Suppressor macrophage treated with lipopolysaccharide for 4 hours (primary cell): ENCODE results near the gene ZNF598.
A peak's percentile ranks its signal among the peaks of the same experiment; 100 is the strongest.
"Not testable (repeated sequence)": the region's sequence is repeated elsewhere in the genome, so short reads cannot be mapped to it uniquely, and the experiment has no call there.

Experiments used
- DNase-seq: peaks from one replicate; pipeline ENCODE4 v3.0.0-alpha.2; 2020

Gene ZNF598

DNA sequence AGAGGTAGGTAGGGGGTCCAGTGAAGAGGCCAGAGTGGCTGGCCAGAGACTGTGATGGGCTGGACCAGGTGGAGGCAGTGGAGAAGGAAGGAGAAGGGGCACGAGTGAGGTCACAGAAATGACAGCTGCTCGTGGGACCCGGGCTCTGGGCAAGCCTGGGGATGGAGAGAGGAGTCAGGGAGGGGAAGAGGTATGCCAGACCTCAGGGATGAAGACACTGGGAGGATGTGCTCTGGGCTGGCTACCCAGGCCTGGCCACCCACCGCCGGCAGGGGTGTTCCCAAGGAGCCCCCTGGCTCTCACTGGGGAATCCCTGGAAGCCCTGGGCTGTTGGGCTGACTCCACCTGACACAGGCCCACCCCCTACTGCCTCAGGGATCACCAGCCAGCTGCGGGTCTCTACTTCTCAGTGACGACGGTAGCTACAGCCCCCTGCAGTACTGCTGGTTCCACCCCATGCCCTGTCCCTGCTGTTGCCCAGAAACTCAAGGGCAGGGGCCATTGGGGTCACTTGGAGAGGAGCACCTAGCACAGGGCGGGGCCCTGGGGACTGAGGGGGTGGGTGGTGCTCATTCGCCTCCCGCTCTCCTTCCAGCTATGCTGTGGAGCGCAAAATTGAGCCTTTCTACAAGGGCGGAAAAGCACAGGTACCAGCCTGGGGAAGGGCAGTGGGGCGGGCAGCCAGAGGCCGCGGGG lies 36.0 kb downstream of the ZNF598 start:
- DNase-seq, result no peak

DNA sequence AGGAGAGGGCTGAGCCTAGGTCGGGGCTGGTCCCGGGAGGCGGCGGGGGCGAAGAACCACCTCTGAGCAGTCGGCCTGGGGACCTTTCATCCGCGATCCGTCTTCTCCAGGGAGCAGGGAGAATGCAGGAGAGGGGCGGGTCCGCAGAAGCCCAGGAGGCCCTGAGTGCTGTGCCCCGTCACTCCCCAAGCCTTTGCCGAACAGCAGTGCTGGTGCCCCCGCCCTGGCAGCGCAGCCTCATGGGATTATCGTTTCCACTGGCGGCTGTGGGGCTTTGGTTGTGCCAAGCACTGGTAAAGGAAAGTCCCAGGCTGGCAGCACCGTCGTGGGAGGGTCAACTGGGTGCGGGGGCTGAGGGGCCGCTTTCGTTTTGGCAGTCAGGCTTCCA lies 37.1 kb downstream of the ZNF598 start:
- DNase-seq, result peak; percentile 27

DNA sequence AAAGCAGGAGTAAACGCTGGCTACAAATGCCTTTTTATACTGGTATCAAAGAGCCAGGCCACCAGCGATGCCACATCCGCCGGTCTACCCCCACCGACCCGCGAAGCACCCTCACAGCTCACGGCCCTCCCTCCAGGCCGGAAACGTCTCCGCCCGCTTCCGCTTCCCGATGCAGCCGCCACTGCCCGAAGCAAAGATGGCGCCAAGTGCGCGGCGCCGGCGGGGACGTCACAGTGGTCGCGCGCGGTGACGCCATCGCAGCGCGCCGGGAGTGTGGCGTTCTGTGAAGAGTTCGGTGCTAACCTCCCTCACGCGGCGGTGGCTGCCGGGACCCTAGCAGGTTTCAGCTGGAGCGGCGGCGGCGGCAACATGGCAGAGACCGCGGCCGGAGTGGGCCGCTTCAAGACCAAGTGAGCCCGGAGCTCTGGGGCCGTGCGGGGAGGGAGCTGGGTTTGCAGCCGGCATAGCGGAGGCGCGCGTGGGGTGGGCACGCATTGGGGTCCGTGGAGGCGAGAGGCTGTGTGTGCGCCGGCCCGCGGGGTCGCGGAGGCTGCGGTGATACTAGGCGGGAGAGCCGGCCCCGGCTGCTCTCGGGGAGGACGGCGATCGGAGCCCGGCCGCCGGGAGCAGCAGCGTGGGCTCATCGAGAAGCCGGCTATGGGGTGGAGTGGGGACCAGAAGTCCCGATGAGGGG lies 37.7 kb downstream of the ZNF598 start, which contains the start of gene TBL3:
TBL3 (plus strand) TSS at position 258 of the 694 bp plus-strand sequence; CDS start at position 370, 112 bp downstream.
- DNase-seq, result peak; percentile 97

DNA sequence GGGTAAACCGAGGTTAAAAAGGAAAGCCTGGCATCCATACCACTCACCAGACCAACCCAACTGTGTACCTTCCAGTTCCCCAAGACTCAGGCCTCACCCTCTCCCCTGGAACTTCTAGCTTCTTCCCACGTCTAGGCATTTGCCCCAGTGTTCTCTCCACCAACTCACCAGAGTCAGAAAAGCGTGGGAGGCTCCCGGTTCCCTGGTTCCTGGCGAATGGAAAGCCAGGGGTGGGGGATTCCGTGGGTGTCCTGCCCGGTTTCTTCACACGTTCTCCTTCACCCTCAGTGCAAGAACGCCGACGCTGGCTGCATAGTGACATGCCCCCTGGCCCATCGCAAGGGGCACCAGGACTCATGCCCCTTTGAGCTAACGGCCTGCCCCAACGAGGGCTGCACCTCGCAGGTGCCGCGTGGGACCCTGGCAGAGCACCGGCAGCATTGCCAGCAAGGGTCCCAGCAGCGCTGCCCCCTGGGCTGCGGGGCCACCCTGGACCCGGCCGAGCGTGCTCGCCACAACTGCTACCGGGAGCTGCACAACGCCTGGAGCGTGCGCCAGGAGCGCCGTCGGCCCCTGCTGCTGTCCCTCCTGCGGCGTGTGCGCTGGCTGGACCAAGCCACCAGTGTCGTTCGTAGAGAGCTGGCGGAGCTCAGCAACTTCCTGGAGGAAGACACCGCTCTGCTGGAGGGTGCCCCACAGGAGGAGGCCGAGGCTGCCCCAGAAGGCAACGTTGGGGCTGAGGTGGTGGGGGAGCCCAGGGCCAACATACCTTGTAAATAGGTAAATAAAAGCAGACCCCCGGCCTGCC lies 41.3 kb downstream of the ZNF598 start:
- no peak for DNase-seq

DNA sequence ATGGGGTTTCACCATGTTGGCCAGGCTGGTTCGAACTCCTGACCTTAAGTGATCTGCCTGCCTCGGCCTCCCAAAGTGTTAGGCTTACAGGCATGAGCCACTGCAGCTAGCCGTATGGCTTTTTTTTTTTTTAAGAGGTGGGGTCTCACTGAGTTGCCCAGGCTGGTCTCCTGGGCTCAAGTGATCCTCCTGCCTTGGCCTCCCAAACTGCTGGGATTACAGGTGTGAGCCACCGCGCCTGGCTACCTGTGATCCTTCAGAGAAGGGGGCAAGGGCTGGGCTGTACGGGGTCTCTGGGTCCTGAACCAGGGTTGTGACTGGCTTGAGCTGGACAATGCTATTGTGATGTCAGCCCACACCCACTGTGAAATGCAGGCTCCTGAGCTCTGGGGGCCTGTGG lies 43.2 kb downstream of the ZNF598 start, which contains the start of gene RNF151:
RNF151 (plus strand) TSS at position 397 of the 400 bp plus-strand sequence. CDS start 26 bp downstream, outside the sequence.
- DNase-seq, result no peak

DNA sequence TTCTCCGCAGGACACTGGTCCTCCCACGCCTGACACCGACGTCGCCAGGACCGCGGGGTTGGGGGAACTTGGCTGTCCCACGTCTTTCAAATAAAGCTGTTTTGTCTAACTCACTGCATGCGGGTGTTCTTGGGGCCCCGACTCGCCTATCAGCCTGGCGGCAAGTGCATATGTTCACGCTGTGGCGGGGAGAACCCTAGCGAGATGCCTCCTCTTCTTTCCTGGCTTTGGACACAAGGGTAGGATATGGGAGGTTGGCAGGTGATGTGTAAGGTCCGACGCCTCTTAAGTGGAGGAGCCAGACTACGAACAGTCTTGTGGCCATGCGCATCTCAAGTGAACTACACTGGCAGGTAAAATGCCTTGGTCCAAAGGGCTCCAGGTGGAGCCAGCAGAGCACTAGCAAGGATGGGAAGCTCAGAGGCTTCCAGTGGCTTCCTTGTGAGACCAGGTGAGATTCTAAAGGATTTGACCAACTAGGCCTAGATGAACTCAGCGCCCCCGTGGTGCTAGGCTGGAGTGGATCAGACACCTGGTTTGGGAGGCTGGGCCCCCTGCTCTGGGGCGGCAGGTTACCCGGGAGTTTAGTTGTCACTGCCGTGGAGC lies 44.1 kb downstream of the ZNF598 start:
- no peak for DNase-seq

DNA sequence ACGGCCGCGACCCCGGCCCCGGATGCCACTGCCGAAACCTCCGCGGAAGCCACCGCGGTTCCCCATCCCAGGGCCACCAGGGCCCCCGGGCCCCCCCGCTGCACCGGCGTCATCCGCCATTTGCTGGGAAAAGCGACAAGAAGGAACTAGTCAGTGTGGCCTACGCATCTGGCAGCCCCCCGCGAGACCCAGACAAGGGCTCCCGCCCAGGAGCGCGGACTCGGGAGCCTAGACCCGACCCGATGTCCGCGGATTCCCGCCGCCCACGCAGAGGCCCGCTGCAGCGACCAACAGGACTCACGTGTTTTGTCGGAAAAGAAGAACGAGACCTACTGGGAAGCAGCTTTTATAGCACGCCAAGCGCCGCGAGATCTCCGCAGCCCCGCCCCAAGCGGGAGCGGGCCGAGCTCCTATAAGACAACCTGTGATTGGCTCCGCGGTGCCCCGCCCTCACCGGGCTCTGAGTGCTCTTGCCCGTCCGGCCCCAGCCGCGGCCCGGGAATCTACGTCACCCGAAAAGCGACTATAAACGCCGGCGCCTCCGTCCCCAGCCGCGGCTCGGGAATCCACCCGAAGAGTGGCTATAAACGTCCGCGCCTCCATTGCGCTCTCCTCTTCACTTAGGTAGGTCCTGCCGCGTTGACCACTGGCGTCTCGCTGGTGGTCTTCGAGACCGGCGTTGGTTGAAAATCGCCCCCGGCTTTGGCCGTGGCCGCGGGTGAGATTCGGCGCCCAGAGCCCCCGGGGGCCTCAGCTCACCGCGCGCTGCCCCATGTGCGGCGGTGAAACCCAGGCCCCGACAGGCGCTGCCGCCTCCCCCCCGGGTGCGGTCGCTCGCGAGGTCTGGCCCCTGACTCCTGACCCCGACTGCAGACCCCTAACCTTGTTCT lies 44.9 kb downstream of the ZNF598 start, which contains the start of gene RPS2:
RPS2 (minus strand) TSS at position 321 of the 890 bp plus-strand sequence; CDS start at position 120, 201 bp downstream.
- DNase-seq, result peak; percentile 100

DNA sequence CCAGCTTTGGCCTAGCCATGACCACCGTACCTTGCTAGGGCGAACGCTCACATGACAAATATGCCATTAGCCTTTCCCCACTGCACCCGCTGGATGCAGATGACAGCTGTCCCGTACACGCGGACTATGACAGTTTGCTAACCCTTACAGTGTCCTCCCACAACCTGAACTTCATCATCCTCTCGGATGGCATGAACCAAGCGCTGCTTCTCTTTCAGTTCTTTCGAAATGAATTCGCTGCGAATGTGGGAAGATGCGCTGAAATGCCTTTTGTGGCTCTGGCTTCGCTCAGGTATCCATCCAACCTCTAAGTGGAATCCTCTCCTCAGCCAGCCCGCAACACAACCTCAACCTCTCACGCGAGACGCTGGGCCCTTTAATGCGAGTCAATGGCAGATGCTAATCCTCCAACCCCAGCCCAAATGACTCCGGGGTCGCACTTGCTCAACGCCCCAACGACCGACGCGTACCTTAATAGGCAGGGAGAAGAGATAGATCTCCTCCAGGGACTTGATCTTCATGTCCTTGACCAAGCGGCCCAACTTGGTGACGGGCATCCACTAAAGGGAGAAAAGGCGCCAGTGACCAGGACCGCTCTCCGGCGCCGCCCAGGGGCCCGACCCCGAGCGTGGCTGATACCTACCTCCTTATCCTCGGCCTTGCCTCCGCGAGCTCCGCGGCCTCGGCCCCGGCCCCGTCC lies 45.7 kb downstream of the ZNF598 start:
- DNase-seq, result peak; percentile 55

DNA sequence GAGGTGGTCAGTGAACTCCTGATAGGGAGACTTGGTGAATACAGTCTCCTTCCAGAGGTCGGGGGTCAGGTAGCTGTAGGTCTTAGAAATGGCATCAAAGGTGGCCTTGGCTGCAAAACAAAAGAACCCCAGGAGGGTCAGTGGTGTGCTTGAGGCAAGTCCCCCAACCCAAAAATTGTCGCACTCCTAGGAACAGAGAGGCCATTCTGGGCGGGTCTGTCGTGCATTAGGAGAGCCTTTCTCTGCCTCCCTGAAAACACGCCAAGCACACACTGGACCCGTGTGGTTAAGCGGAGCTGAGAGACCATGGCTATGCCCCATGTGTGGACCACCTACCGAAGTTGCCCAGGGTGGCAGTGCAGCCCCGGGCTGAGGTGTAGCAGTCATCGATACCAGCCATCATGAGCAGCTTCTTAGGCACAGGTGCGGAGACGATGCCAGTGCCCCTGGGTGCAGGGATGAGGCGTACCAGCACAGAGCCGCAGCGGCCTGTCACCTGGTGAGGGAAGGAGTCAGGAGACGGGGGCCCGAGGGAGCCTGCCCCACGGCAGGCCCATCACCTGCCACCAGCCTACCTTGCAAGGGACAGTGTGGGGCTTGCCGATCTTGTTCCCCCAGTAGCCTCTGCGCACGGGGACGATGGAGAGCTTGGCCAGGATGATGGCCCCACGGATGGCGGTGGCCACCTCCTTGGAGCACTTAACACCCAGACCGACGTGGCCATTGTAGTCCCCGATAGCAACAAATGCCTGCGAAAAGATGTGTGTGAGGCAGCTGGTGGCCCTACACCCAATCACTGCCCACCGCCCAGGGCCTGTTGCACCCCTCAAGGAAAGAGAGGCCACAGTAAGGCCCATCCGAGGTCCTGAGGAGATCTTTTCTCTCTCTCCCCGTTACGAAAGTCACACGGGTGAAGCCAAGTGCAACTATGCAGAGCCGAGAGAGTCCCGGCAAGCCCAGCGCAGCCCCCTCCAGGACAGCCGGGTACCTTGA lies 47.2 kb downstream of the ZNF598 start:
- DNase-seq, result not testable (repeated sequence)

DNA sequence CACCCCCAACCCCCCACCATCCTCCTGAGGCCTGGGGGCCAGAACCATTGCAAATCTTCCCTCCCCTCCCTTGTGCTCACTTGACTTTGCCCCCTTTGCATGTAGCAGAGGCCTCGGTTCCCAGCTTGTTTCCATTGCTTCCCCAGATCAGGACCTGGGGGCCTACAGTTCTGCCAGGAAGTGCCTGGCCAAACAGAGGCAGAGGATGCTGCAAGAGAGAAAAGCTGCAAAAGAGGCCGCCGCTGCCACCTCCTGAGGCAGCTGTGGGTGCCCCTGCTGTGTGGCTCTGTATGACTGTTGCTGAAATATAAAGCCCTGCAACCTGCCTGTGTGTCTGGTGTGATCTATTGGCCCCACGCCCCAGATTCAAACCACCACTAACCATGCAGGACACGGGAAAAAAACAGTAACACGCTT lies 48.0 kb downstream of the ZNF598 start:
- no peak for DNase-seq

DNA sequence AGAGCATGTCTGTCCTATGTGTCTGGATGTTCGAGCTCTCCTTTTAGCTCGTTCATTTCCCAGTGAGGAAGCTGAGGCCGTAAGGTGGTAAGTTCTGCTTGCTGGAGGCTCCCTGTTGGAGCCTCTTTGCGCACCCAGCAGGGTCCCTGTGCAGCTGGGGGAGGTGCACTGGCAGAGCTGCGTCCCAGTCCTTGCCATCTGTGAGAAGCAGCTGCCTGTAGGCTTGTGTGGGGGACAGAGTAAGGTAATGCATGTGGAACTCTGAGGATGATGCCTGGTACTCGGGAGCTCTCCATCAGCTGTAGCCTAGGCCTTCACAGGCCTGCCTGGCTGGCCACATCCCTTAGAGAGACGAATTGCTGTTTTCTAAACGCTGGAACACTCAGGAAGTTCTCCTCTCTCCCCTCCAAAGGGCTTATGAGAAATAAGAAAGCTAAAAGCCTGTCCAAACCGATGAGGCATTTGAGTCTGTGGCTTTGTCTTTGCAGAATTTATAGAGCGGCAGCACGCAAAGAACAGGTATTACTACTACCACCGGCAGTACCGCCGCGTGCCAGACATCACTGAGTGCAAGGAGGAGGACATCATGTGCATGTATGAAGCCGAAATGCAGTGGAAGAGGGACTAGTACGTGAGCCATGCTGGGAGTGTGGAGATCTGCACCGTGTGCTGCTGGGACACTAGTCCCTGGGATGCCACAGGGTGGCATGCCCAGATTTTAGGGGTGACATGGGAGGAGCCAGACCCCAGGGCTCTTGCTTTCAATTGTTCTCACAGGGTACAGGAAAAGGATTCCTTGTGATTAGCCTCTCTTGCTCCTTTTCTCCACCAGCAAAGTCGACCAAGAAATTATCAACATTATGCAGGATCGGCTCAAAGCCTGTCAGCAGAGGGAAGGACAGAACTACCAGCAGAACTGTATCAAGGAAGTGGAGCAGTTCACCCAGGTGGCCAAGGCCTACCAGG lies 48.7 kb downstream of the ZNF598 start:
- DNase-seq, result no peak

DNA sequence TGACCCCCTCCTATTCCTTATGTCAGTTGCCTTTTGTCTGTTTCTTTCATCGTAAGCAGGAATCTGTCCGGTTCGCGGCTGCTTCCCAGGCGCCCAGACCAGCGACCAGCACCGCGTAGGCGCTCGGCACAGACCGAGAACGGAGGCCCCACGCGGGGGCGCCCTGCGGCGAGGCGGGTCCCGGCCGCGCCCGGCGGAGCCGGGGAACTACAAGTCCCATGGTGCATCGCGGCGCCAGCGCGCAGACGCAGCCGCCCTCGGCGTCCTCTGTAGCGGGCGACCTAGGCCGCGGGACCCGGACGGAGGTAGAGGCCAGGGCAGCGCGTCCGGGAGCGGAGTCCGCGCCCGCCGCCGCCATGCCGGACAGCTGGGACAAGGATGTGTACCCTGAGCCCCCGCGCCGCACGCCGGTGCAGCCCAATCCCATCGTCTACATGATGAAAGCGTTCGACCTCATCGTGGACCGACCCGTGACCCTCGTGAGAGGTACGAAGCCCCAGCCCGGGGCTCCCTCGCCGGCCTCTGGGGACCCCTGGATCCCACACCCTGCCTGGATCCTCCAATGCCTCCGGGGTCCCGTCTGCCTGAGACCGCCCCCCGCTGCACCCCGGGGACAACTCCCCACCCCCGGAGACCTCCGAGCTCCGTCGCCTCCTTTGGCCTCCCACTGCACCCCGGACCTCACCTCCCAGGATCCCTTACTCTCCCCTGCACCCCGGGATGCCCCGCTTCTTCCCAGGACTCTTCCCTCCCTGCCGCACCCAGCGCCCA lies 50.2 kb downstream of the ZNF598 start, which contains the start of gene NDUFB10:
NDUFB10 (plus strand) TSS at position 270 of the 771 bp plus-strand sequence; CDS start at position 357, 87 bp downstream.
- peak; percentile 96 for DNase-seq

DNA sequence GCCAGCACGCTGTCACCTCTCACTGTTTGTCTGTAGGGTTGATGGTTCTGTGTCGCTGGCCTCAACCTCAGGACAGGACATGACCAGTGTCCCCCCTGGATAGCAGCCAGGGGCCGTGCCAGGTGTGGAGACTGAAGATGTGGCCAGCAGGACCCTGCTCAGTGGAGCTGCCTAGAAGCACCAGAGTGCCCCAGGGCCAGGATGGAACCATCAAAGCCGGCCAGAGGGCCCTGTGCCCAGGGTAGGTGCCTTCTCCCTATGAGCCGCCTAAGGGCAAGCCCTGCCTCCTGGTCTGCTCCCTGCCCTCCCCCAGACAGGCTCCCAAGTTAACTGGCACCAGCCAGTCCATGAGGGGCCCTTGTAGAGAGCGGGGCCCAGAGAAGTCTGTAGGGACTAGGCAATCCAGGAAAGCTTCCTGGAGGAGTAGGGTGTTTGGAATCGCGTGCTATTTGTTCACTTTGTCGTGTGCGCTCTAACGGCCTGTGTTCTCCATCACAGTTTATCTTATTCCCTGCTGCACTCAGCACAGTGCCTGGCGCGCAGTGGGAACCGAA lies 50.8 kb downstream of the ZNF598 start:
- no peak for DNase-seq

DNA sequence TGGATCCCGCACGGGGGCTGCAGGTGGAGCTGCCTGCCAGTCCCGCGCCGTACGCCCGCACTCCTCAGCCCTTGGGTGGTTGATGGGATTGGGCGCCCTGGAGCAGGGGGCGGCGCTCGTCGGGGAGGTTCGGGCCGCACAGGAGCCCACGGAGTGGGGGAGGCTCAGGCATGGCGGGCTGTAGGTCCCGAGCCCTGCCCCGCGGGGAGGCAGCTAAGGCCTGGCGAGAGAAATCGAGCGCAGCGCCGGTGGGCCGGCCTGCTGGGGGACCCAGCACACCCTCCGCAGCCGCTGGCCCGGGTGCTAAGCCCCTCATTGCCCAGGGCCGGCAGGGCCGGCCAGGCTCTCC lies 51.5 kb downstream of the ZNF598 start:
- not testable (repeated sequence) for DNase-seq

DNA sequence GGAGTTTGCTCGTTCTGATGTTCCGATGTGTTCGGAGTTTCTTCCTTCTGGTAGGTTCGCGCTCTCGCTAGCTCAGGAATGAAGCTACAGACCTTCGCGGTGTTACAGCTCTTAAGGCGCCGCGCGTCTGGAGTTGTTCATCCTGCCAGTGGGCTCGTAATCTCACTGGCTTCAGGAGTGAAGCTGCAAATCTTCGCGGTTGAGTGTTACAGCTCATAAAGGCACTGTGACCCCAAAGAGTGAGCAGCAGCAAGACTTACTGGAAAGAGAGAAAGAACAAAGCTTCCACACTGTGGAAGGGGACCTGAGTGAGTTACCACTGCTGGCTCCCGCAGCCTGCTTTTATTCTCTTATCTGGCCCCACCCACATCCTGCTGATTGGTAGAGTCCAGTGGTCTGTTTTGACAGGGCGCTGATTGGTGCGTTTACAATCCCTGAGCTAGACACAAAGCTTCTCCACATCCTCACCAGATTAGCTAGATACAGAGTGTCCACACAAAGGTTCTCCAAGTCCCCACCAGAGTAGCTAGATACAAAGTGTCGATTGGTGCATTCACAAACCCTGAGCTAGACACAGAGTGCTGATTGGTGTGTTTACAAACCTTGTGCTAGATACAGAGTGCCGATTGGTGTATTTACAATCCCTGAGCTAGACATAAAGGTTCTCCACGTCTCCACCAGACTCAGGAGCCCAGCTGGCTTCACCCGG lies 52.0 kb downstream of the ZNF598 start:
- not testable (repeated sequence) for DNase-seq

DNA sequence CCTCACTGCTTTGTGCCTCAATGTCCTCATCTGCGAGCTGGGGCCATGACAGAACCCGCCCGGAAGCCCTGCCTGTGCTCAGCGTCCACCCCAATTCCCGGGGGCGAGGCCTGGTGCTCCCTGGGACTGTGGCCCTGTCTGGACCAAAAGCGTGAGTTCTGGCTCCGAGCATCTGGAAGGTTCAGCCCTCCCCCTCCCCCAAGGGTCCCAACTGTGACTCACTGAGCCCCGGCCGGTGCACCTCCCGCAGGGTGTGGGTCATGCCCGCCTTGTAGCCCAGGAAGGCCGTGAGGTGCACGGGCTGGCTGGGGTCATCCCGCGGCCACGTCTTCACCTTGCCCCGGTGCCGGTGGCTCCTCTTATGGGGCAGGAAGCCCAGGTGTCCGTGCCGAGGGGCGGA lies 55.9 kb downstream of the ZNF598 start:
- DNase-seq, result no peak

DNA sequence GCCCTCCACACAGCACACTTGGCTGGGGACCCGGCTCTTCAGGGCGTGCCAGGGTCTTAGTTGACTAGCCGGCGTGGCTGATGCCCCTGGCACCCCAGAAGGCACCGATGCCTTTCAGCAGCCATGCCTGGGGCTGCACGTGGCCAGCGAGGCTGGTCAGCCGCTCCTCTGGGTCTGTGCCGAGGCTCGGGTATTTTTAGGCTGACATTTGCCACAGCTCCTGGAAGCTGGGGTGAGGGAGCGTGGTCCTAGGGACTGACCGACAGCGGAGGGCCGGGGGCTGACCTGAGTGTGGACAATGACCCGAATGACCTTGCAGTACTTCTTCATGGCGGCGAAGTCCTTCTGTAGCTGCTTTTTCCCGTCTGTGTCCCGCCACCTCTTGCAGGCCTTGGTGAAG lies 59.1 kb downstream of the ZNF598 start:
- DNase-seq, result no peak
